Vagina (tissue), 2 donors: ENCODE results near the gene GFOD1. TPM values are rescaled to one million over a fixed set of nuclear protein-coding genes. Genes with fewer than 3 reads are reported as not detected.
"Not testable (repeated sequence)": the region's sequence is repeated elsewhere in the genome, so short reads cannot be mapped to it uniquely, and the experiment has no call there.

Experiments used
- DNase-seq, 2 donors: peaks; one replicate each; pipeline ENCODE4 v3.0.0-alpha.2; 2017; ENCODE audit errors: extremely low spot score in 2 of 2
- H3K27ac ChIP-seq: fragments of 200-600 bp; sonication (generic); one replicate; pipeline ENCODE4 v1.5.1; 2019
- H3K27me3 ChIP-seq: fragments of 200-600 bp; sonication (generic); one replicate; pipeline ENCODE4 v1.5.1; 2019
- H3K36me3 ChIP-seq, 2 donors: fragments of 200-600 bp; sonication (generic); one replicate each; pipeline ENCODE4 v1.5.1; 2017 to 2019
- H3K4me1 ChIP-seq: fragments of 200-600 bp; sonication (generic); one replicate; pipeline ENCODE4 v1.5.1; 2019
- H3K4me3 ChIP-seq, 2 donors: fragments of 200-600 bp; sonication (generic); 1 replicate in 1 of 2; 2 replicates in 1 of 2; pipeline ENCODE4 v1.5.1; 2016 to 2019
- H3K9me3 ChIP-seq: fragments of 200-600 bp; sonication (generic); one replicate; pipeline ENCODE4 v1.5.1; 2019
- POLR2A ChIP-seq, 2 donors: fragments of 450-650 bp; IDR thresholded peaks; one replicate each; pipeline ENCODE4 v1.6.1; 2017; ENCODE audit warnings: antibody characterized with exemption in 2 of 2, mild to moderate bottlenecking in 2 of 2, moderate library complexity in 2 of 2
- POLR2AphosphoS5 ChIP-seq, 2 donors: sonication (generic); formaldehyde crosslinking; IDR thresholded peaks; one replicate each; pipeline ENCODE4 v1.9.0; 2017; ENCODE audit warnings: antibody characterized with exemption in 2 of 2, mild to moderate bottlenecking in 2 of 2, low read depth in 1 of 2; ENCODE audit not compliant: insufficient read depth in 1 of 2
- intact Hi-C: fragments of 100-400 bp; cut with DNase I; formaldehyde crosslinking; loops from one replicate; pipeline ENCODE4 v1.15.1; 2023
- total RNA-seq: library from RNA; depleted of rRNA; stranded (reverse); fragments of >200 nt; gene quantifications from one replicate; pipeline ENCODE4 v1.2.3, GENCODE V29; 2016
- TF ChIP-seq, protein P1 (sequence below), 3 experiments: fragments of 450-650 bp in 2 of 3; fragments of 200-600 bp in 1 of 3; sonication (generic) in 1 of 3; IDR thresholded peaks; one replicate each; pipeline ENCODE4 v1.5.1; 2017 to 2019; ENCODE audit warnings: antibody characterized with exemption in 3 of 3, mild to moderate bottlenecking in 2 of 3, moderate library complexity in 2 of 3

The GFOD1 gene
- total RNA-seq, 1 donor from 2014 or later, result 16.9 TPM

DNA sequence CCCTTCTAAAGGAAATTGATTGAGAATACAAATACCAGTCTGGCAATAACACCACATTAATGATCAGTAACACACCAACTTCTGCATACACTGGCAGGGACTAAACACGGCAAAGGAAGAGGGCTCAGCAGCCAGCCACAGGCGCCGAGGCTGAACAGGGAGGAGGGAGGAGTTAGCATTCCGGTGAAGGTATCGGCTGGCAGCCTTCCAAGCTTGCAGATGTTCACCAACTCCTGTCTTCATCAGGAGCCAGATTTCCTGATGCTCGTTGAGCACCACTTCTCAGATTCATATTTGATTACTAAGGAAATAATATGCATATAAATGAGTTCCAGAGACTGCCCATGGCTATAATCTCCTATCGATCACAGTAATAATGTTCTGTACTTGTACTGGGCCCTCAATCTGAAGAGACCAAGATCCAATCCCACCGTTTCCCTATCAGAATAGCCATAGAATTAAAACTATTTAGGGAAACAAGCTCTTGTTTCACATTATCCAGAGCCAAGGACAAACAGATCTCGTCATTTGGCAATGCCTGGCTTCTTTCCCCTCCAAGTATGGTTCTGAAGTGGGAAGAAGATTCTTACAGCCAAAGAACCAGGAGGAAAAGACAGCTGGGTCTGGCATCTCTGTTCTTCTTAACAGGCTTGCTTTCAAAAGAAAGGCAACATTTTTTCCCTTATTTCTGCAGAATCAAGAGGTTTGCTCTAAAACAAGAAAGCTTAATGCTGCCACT, 42.2 kb downstream of the GFOD1 start:
- Histone ChIP-seq H3K9me3 (no peaks in the 10 kb centered on the region), H3K36me3 (no peaks in the 10 kb centered on the region), H3K4me1 (peaks cover 48% of the 10 kb centered on the region), H3K4me3 (peak overlapping the region in 1 of 2 donors; percentile 32), H3K27ac (peak overlapping the region; percentile 30), H3K27me3 (no peaks in the 10 kb centered on the region)
- TF ChIP-seq POLR2AphosphoS5 (IDR thresholded peaks at IDR 0.05; ENCODE audit: insufficient read depth in 1 of 2, low read depth in 1 of 2), result peak in 1 of 2 donors; percentile 25
- TF ChIP-seq POLR2A (IDR thresholded peaks at IDR 0.05), result no peak
- TF ChIP-seq, protein P1, sequence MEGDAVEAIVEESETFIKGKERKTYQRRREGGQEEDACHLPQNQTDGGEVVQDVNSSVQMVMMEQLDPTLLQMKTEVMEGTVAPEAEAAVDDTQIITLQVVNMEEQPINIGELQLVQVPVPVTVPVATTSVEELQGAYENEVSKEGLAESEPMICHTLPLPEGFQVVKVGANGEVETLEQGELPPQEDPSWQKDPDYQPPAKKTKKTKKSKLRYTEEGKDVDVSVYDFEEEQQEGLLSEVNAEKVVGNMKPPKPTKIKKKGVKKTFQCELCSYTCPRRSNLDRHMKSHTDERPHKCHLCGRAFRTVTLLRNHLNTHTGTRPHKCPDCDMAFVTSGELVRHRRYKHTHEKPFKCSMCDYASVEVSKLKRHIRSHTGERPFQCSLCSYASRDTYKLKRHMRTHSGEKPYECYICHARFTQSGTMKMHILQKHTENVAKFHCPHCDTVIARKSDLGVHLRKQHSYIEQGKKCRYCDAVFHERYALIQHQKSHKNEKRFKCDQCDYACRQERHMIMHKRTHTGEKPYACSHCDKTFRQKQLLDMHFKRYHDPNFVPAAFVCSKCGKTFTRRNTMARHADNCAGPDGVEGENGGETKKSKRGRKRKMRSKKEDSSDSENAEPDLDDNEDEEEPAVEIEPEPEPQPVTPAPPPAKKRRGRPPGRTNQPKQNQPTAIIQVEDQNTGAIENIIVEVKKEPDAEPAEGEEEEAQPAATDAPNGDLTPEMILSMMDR (IDR thresholded peaks at IDR 0.05), result no peak
- no peak for DNase-seq
- intact Hi-C loops, result no loop called here

DNA sequence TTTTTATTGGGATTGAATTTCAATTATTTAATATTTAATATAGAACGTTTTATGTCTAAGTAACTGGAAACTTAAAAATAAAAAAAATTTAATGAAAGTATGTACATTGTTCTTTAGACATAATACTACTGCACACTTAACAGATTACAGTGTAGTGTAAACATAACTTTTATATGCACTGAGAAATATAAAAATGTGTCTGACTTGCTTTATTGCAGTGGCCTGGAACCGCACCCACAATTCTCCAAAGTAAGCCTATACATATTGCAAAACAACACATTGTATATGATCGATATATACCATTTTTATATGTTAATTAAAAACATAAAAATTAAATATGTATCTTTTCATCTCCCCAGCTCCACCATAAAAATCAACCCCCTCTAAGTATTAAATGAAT, 42.8 kb downstream of the GFOD1 start:
- peaks cover 48% of the 10 kb centered on the region for H3K4me1 ChIP-seq

DNA sequence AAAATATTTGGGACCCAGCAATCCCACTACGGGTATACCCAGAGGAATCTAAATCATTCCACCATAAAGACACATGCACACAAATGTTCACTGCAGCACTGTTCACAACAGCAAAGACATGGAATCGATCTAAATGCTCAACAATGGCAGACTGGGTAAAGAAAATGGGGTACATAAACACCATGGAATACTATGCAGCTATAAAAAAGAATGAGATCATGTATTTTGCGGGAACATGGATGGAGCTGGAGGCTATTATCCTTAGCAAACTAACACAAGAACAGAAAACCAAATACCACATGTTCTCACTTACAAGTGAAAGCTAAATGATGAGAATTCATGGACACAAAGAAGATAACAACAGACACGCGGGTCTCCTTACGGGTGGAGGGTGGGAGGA, 43.4 kb downstream of the GFOD1 start:
- intact Hi-C loops, H3K36me3 ChIP-seq, H3K9me3 ChIP-seq, H3K27me3 ChIP-seq, DNase-seq, H3K4me3 ChIP-seq, H3K27ac ChIP-seq: not testable (repeated sequence)
- peaks cover 42% of the 10 kb centered on the region for H3K4me1 ChIP-seq

More for the DNA sequence above, 42.8 kb downstream of the GFOD1 start:
- Histone ChIP-seq H3K9me3 (no peaks in the 10 kb centered on the region), H3K27me3 (no peaks in the 10 kb centered on the region), H3K27ac (peak overlapping the region; percentile 30), H3K4me3 (peak overlapping the region in 1 of 2 donors; percentile 32), H3K36me3 (no peaks in the 10 kb centered on the region)
- intact Hi-C loops, result no loop called here
- TF ChIP-seq, protein P1 (IDR thresholded peaks at IDR 0.05), result no peak
- DNase-seq, result no peak

DNA sequence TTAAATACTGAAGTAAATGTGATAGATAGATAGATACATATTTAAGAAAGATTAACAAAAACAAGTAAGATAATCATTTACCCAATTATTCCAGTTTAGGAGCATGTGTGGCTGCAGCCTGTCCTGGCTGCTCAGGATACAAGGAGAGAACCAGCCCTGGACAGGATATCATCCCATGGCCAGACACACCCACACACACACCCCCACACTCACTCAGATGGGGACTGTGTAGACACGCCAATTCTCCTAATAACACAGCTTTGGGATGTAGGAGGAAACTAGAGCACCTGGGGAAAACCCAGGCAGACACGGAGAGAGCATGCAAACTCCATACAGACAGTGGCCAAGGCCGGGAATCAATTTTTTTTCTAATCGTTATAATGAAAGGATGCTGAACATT, 45.6 kb downstream of the GFOD1 start:
- H3K4me1 ChIP-seq, result peaks cover 30% of the 10 kb centered on the region
- intact Hi-C loops, result no loop called here
- no peak overlapping the region for H3K4me3 ChIP-seq
- H3K9me3 ChIP-seq, result no peaks in the 10 kb centered on the region
- no peaks in the 10 kb centered on the region for H3K27me3 ChIP-seq
- TF ChIP-seq POLR2AphosphoS5 (IDR thresholded peaks at IDR 0.05; ENCODE audit: insufficient read depth in 1 of 2, low read depth in 1 of 2), result no peak
- no peak for TF ChIP-seq POLR2A (IDR thresholded peaks at IDR 0.05)
- TF ChIP-seq, protein P1 (IDR thresholded peaks at IDR 0.05), result no peak
- no peak overlapping the region for H3K27ac ChIP-seq
- H3K36me3 ChIP-seq, result no peaks in the 10 kb centered on the region
- DNase-seq, result no peak

DNA sequence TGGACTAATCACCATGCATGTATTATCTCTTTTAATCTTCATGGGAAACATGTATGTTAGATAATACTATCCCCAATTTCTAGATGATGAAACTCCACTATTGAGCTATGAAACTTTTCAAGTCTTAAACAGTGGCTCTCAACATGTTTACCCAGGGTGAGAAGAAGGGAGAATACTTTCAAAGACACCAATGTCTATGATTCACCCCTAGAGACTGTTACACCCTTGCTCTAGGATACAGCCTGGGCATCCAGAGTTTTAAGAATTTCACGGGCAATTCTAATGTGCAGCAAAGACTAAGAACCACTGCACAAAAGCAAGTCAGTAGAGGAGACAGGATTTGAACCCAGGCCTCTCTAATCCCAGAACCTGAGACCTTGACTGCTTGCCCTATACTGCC, 47.8 kb downstream of the GFOD1 start:
- peaks cover 24% of the 10 kb centered on the region for H3K4me1 ChIP-seq
- intact Hi-C loops, result no loop called here
- no peaks in the 10 kb centered on the region for H3K36me3 ChIP-seq
- TF ChIP-seq POLR2A (IDR thresholded peaks at IDR 0.05), result no peak
- TF ChIP-seq POLR2AphosphoS5 (IDR thresholded peaks at IDR 0.05; ENCODE audit: insufficient read depth in 1 of 2, low read depth in 1 of 2), result no peak
- TF ChIP-seq, protein P1 (IDR thresholded peaks at IDR 0.05), result no peak
- DNase-seq, result no peak
- H3K9me3 ChIP-seq, result no peaks in the 10 kb centered on the region
- no peak overlapping the region for H3K27ac ChIP-seq
- H3K27me3 ChIP-seq, result no peaks in the 10 kb centered on the region
- H3K4me3 ChIP-seq, result no peak overlapping the region
